ENCODE measurements around the gene KCNK10. TPM values are rescaled to one million over a fixed set of nuclear protein-coding genes. Genes with fewer than 3 reads are reported as not detected.

Gene KCNK10
- total RNA-seq, result 0.08 and 0.31 TPM in 2 replicates

GRCh38 chr14:88323086-88323522, at the start of gene KCNK10:
Gene KCNK10 (minus strand): TSS chr14:88323269. CDS start chr14:88322798, 471 bp downstream.

Other genes starting within 250 kb of the KCNK10 start
- gene SPATA7, start 62.4 kb upstream of the KCNK10 start, total RNA-seq, result 9.7 and 9.9 TPM in 2 replicates
- 4.7 and 5.5 TPM in 2 replicates for gene PTPN21, start 231.7 kb upstream of the KCNK10 start, total RNA-seq
- 46.5 and 48.1 TPM in 2 replicates for gene ZC3H14, start 239.8 kb upstream of the KCNK10 start, total RNA-seq

Data from hair follicular keratinocyte (primary cell).